Brain microvascular endothelial cell (primary cell): ENCODE results near the gene FANCI.

Experiments used
- DNase-seq: peaks from one replicate; pipeline ENCODE4 v3.0.0-alpha.2; 2020
- H3K27ac ChIP-seq: fragments of 250-450 bp; sonication (Bioruptor Pico); 2 replicates; pipeline ENCODE4 v1.5.1; 2020; ENCODE audit warnings: mild to moderate bottlenecking, moderate library complexity
- H3K27me3 ChIP-seq: fragments of 250-450 bp; sonication (Bioruptor Pico); replicated peaks from 2 replicates; pipeline ENCODE4 v1.5.1; 2020; ENCODE audit warnings: mild to moderate bottlenecking
- H3K36me3 ChIP-seq: fragments of 250-450 bp; sonication (Bioruptor Pico); replicated peaks from 2 replicates; pipeline ENCODE4 v1.5.1; 2020; ENCODE audit warnings: mild to moderate bottlenecking
- H3K4me3 ChIP-seq: 2 replicates; pipeline ENCODE4 v1.5.1; 2011; ENCODE audit warnings: low read depth, mild to moderate bottlenecking, control low read depth, low read length, moderate library complexity
- CTCF ChIP-seq: IDR thresholded peaks from 2 replicates; pipeline ENCODE4 v1.5.1; 2011; ENCODE audit warnings: low read depth, mild to moderate bottlenecking, moderate library complexity, low read length, control low read depth, inconsistent platforms; ENCODE audit errors: missing control alignments
- in situ Hi-C: cut with HindIII; loops from 2 replicates; pipeline ENCODE4 v1.10.0; 2017; ENCODE audit warnings: low sequenced_read_pairs, low pct_ligation_motif_present

FANCI gene

GRCh38 chr15:89352476-89352875, 108.7 kb downstream of the FANCI start:
- TF ChIP-seq CTCF = no peak
- Histone ChIP-seq H3K27me3 (peaks cover 13% of the 10 kb centered on the region), H3K27ac (no peak overlapping the region), H3K4me3 (no peak overlapping the region), H3K36me3 (no peaks in the 10 kb centered on the region)
- no peak for DNase-seq
- in situ Hi-C loops = no loop called here

GRCh38 chr15:89353991-89354390, 110.2 kb downstream of the FANCI start:
- Histone ChIP-seq H3K36me3 (no peaks in the 10 kb centered on the region), H3K27me3 (peaks cover 24% of the 10 kb centered on the region), H3K4me3 (no peak overlapping the region), H3K27ac (no peak overlapping the region)
- TF ChIP-seq CTCF = no peak
- no peak for DNase-seq
- in situ Hi-C loops = no loop called here

GRCh38 chr15:89356634-89357298, 113.0 kb downstream of the FANCI start:
- peak; percentile 68 for TF ChIP-seq CTCF
- in situ Hi-C loops = no loop called here
- Histone ChIP-seq H3K4me3 (no peak overlapping the region), H3K27me3 (peaks cover 52% of the 10 kb centered on the region), H3K27ac (no peak overlapping the region), H3K36me3 (no peaks in the 10 kb centered on the region)
- DNase-seq = no peak

DNA sequence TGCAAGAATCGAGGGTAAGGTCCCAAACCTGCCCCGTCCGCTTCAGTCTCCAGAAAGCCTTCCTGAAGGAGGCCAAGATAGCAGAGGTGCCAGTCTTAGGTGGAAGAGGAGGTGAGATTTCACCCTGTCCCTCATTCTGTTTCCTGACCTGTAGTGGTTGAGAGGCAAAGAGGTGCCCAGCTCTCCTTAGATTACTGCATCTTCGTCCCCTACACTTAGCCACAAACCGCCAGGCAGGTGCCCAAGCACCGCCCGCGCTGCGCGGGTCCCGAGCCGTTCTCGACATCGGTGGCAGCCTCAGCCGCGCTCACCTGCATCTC, 114.6 kb downstream of the FANCI start:
- TF ChIP-seq CTCF = no peak
- Histone ChIP-seq H3K4me3 (no peak overlapping the region), H3K36me3 (no peaks in the 10 kb centered on the region), H3K27me3 (peaks cover 68% of the 10 kb centered on the region), H3K27ac (no peak overlapping the region)
- no peak for DNase-seq
- in situ Hi-C loops = no loop called here

DNA sequence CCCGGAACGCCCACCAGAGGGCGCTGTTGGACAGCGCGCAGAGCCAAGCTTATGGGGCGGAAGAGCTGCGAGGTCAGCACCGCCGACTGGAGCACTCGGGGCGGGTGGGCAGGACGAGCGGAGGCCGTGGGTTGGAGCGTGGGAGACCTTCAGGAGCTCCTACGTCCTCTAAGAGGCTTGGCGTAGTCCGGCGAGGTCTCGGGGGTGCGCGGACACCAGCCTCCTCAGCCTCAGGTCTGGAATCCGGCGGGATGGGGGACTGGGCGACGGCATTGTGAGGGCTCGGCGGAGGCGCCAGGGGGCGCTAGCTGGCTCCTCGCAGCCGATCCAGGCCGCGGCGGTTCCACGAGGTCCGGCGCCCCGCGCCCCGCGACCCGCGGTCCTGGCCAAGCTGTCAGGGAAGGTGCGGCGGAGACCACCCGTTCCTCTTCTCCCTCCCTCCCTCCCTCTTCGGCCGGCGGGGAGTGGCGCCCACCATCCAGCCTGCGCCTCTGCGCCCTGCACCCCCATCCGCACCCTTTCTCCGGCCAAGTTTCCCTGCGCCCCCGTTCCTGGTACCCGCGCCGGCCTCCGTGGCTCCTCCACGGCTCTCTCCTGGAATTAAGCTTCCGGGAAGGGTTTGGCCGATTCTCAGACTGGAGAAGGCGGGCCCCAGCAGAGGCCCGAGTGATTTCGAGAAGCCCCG, 115.1 kb downstream of the FANCI start:
- peak; percentile 29 for DNase-seq
- TF ChIP-seq CTCF = peak; percentile 82
- H3K27me3 ChIP-seq = peaks cover 72% of the 10 kb centered on the region
- peak overlapping the region; percentile 49 for H3K4me3 ChIP-seq
- no peaks in the 10 kb centered on the region for H3K36me3 ChIP-seq
- in situ Hi-C loops = no loop called here
- H3K27ac ChIP-seq = no peak overlapping the region
